MM.1S (cell line): Measurements from ENCODE around the gene ILF2.

ENCODE experiments used
- DNase-seq: peaks from one replicate; pipeline ENCODE4 v3.0.0-alpha.2; 2015
- H2AFZ ChIP-seq: fragments of 300-600 bp; sonication (generic); 2 replicates; pipeline ENCODE4 v1.6.0; 2016; ENCODE audit warnings: antibody characterized with exemption, low read length
- H3F3A ChIP-seq: fragments of 300-600 bp; sonication (generic); 2 replicates; pipeline ENCODE4 v1.6.1; 2016; ENCODE audit warnings: mild to moderate bottlenecking, antibody characterized with exemption, low read length, moderate library complexity, mixed read lengths; ENCODE audit not compliant: insufficient read depth
- H3K27ac ChIP-seq: fragments of 300-600 bp; sonication (generic); 2 replicates; pipeline ENCODE4 v1.5.1; 2016; ENCODE audit warnings: mild to moderate bottlenecking, low read length
- H3K27me3 ChIP-seq: fragments of 300-600 bp; sonication (generic); replicated peaks from 2 replicates; pipeline ENCODE4 v1.6.0; 2016; ENCODE audit warnings: low read length; ENCODE audit not compliant: insufficient read depth
- H3K36me3 ChIP-seq: fragments of 300-600 bp; sonication (generic); replicated peaks from 2 replicates; pipeline ENCODE4 v1.6.1; 2016; ENCODE audit warnings: mild to moderate bottlenecking, low read length, mixed read lengths; ENCODE audit not compliant: insufficient read depth
- H3K4me1 ChIP-seq: fragments of 300-600 bp; sonication (generic); 2 replicates; pipeline ENCODE4 v1.6.1; 2016; ENCODE audit warnings: low read length, mixed read lengths
- H3K4me2 ChIP-seq: fragments of 300-600 bp; sonication (generic); 2 replicates; pipeline ENCODE4 v1.6.0; 2016; ENCODE audit warnings: low read depth, low read length
- H3K4me3 ChIP-seq: fragments of 300-600 bp; sonication (generic); 2 replicates; pipeline ENCODE4 v1.5.1; 2016; ENCODE audit warnings: low read length, mixed read lengths
- H3K79me2 ChIP-seq: fragments of 300-600 bp; sonication (generic); 2 replicates; pipeline ENCODE4 v1.6.1; 2016; ENCODE audit warnings: mixed run types, low read length, mixed read lengths
- H3K9ac ChIP-seq: fragments of 300-600 bp; sonication (generic); 2 replicates; pipeline ENCODE4 v1.6.1; 2016; ENCODE audit warnings: low read length, mixed read lengths
- H3K9me2 ChIP-seq: fragments of 300-600 bp; sonication (generic); replicated peaks from 2 replicates; pipeline ENCODE4 v1.6.1; 2016; ENCODE audit warnings: mild to moderate bottlenecking, low read length, mixed read lengths; ENCODE audit not compliant: insufficient read depth
- H3K9me3 ChIP-seq: fragments of 300-600 bp; sonication (generic); replicated peaks from 2 replicates; pipeline ENCODE4 v1.6.1; 2016; ENCODE audit warnings: mild to moderate bottlenecking, low read length, mixed read lengths; ENCODE audit not compliant: insufficient read depth
- H4K20me1 ChIP-seq: fragments of 300-600 bp; sonication (generic); 2 replicates; pipeline ENCODE4 v1.6.1; 2016; ENCODE audit warnings: mild to moderate bottlenecking, low read length, moderate library complexity, mixed read lengths; ENCODE audit not compliant: insufficient read depth
- EZH2 ChIP-seq: fragments of 300-600 bp; sonication (generic); optimal IDR thresholded peaks from 2 replicates; pipeline ENCODE3; 2017; ENCODE audit warnings: low read depth, mild to moderate bottlenecking, antibody characterized with exemption, low read length, mixed read lengths
- EZH2phosphoT487 ChIP-seq: fragments of 300-600 bp; sonication (generic); IDR thresholded peaks from 2 replicates; pipeline ENCODE4 v1.6.1; 2018; ENCODE audit warnings: antibody characterized with exemption, low read length
- TF ChIP-seq, protein P1 (sequence below): fragments of 300-600 bp; sonication (generic); IDR thresholded peaks from 2 replicates; pipeline ENCODE4 v1.5.1; 2016; ENCODE audit warnings: antibody characterized with exemption, low read length, mixed read lengths

ILF2 gene

DNA sequence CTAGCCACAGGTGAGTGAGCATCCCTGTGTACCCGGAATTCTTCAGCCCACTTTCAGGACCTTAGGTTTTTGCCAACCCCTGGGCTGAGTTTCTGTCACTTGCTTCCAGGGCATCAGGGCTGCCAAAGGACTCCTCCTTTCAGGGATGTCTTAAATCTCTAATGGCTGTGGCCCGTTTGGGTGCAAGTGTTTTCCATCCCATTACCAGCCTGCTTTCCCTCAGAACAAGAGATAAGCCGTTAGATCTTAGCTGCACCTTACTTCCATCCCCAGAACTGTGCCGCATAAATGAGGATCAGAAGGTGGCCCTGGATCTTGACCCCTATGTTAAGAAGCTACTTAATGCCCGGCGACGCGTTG is 11.6 kb downstream of the ILF2 start:
- H3K4me2 ChIP-seq = peak overlapping the region; percentile 83
- H3K4me3 ChIP-seq = peak overlapping the region; percentile 82
- H3K36me3 ChIP-seq = peaks cover 17% of the 10 kb centered on the region
- H4K20me1 ChIP-seq = no peaks in the 10 kb centered on the region
- H3K9me2 ChIP-seq = no peaks in the 10 kb centered on the region
- H3K27ac ChIP-seq = peak overlapping the region; percentile 62; the same call in 1 of the 2 replicates
- H2AFZ ChIP-seq = peak overlapping the region; percentile 85
- TF ChIP-seq, protein P1, sequence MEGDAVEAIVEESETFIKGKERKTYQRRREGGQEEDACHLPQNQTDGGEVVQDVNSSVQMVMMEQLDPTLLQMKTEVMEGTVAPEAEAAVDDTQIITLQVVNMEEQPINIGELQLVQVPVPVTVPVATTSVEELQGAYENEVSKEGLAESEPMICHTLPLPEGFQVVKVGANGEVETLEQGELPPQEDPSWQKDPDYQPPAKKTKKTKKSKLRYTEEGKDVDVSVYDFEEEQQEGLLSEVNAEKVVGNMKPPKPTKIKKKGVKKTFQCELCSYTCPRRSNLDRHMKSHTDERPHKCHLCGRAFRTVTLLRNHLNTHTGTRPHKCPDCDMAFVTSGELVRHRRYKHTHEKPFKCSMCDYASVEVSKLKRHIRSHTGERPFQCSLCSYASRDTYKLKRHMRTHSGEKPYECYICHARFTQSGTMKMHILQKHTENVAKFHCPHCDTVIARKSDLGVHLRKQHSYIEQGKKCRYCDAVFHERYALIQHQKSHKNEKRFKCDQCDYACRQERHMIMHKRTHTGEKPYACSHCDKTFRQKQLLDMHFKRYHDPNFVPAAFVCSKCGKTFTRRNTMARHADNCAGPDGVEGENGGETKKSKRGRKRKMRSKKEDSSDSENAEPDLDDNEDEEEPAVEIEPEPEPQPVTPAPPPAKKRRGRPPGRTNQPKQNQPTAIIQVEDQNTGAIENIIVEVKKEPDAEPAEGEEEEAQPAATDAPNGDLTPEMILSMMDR = no peak
- TF ChIP-seq EZH2 (no peak), EZH2phosphoT487 (no peak)
- H3K79me2 ChIP-seq = peaks cover 21% of the 10 kb centered on the region
- no peaks in the 10 kb centered on the region for H3K9me3 ChIP-seq
- 0 out of 2 replicates have a peak, but pooled peaks cover 6% of the 10 kb centered on the region for H3K4me1 ChIP-seq
- H3K27me3 ChIP-seq = no peaks in the 10 kb centered on the region
- H3K9ac ChIP-seq = peak overlapping the region; percentile 79
- no peak for DNase-seq
- H3F3A ChIP-seq = peaks cover 28% of the 10 kb centered on the region

DNA sequence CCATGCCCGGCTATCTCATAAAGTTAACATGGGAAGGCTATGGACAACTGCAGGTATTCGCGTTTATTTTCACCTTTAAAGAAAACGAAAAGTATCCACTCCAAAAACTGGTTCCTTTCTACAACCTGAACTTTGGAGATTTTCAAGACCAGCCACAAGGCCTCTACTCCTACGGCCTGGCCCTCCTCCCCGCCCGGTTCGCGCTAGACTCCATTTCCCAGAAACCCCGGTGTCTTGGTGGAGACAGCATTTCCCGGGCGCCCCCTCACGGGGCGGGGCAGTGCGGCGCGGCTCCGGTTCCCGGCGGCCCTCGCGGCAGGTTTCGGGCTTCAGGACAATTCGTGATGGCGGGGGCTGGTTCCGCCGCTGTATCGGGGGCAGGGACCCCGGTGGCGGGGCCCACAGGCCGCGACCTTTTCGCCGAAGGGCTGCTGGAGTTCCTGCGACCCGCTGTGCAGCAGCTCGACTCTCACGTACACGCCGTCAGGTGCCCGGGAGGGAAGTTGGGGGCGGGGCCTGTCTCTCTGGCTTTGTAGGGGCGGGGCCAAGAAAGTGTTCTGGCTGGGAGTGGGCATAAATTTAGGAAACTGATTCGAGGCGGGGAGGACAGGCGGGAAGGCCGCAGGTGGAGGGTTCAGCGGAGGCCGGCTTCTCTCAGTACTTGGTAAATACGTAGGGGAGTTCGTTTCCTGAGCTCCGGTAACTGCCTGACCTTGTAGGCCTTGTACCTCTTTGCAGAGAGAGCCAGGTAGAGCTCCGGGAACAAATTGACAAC is 12.2 kb downstream of the ILF2 start, which contains the start of gene SNAPIN:
Gene SNAPIN (plus strand): TSS at position 304 of the 775 bp plus-strand sequence. CDS start 41 bp downstream, at position 345.
- TF ChIP-seq EZH2 (no peak), EZH2phosphoT487 (no peak)
- TF ChIP-seq, protein P1 = no peak
- H3K9ac ChIP-seq = peak within 1 kb of the TSS; percentile 79
- peaks cover 20% of the 10 kb centered on the region for H3K79me2 ChIP-seq
- peaks cover 22% of the 10 kb centered on the region for H3F3A ChIP-seq
- no peaks in the 10 kb centered on the region for H3K27me3 ChIP-seq
- peak within 1 kb of the TSS; percentile 85 for H2AFZ ChIP-seq
- no peaks in the 10 kb centered on the region for H4K20me1 ChIP-seq
- H3K27ac ChIP-seq = peak within 1 kb of the TSS; percentile 62; the same call in 1 of the 2 replicates
- H3K9me2 ChIP-seq = no peaks in the 10 kb centered on the region
- peak within 1 kb of the TSS; percentile 82 for H3K4me3 ChIP-seq
- H3K4me2 ChIP-seq = peak within 1 kb of the TSS; percentile 83
- 0 out of 2 replicates have a peak, but pooled peaks cover 6% of the 10 kb centered on the region for H3K4me1 ChIP-seq
- peak; percentile 97 for DNase-seq
- H3K9me3 ChIP-seq = no peaks in the 10 kb centered on the region
- H3K36me3 ChIP-seq = peaks cover 17% of the 10 kb centered on the region

- Histone ChIP-seq H4K20me1 (no peaks in the 10 kb centered on the region), H3K27ac (no peak overlapping the region), H3K36me3 (no peaks in the 10 kb centered on the region), H3K27me3 (no peaks in the 10 kb centered on the region), H3K4me2 (no peak overlapping the region), H3K9me3 (no peaks in the 10 kb centered on the region), H3K4me3 (no peak overlapping the region), H2AFZ (no peak overlapping the region), H3F3A (no peaks in the 10 kb centered on the region; the same call in 1 of the 2 replicates), H3K79me2 (peaks cover 14% of the 10 kb centered on the region), H3K4me1 (0 out of 2 replicates have a peak, but pooled peaks cover 6% of the 10 kb centered on the region), H3K9me2 (no peaks in the 10 kb centered on the region), H3K9ac (no peak overlapping the region)
- TF ChIP-seq, protein P1 = no peak
- TF ChIP-seq EZH2 (no peak), EZH2phosphoT487 (no peak)
- no peak for DNase-seq
Observed at GRCh38 chr1:153655333-153655732, 15.5 kb downstream of the ILF2 start.
